OCI-LY7 (cell line): ENCODE measurements around the gene CACNA2D4. TPM values are rescaled to one million over a fixed set of nuclear protein-coding genes. Genes with fewer than 3 reads are reported as not detected.

Experiments
- BruUV-seq: library from RNA; stranded (reverse); fragments of 400-500 nt; replicated peaks from 2 replicates; lab custom pipeline; 2021; lab: Mats Ljungman, UMichigan
- CTCF ChIA-PET: fragments of 300-600 bp; sonication (Branson Sonifier 250); formaldehyde crosslinking; loops from one replicate; lab custom pipeline; 2022; ENCODE audit warnings: antibody characterized with exemption; ENCODE audit not compliant: unreplicated experiment; lab: Charles Lee
- POLR2A ChIA-PET: fragments of 300-600 bp; sonication (Branson Sonifier 250); formaldehyde crosslinking; loops from one replicate; lab custom pipeline; 2022; ENCODE audit warnings: antibody characterized with exemption; lab: Charles Lee
- DNase-seq: peaks from one replicate; pipeline ENCODE4 v3.0.0-alpha.2; 2015; ENCODE audit warnings: low spot score
- H2AFZ ChIP-seq: fragments of 200-600 bp; sonication (generic), shearing (Covaris generic); 2 replicates; pipeline ENCODE4 v1.6.1; 2014; ENCODE audit warnings: mild to moderate bottlenecking, antibody characterized with exemption, low read length, moderate library complexity
- H3K27ac ChIP-seq: fragments of 200-600 bp; sonication (generic); 2 replicates; pipeline ENCODE4 v1.5.1; 2014; ENCODE audit warnings: mixed run types, low read depth, mild to moderate bottlenecking, moderate library complexity, low read length, inconsistent platforms; ENCODE audit not compliant: poor library complexity, severe bottlenecking
- H3K36me3 ChIP-seq: fragments of 200-600 bp; sonication (generic); 2 replicates; pipeline ENCODE4 v1.6.1; 2014; ENCODE audit warnings: mild to moderate bottlenecking, antibody characterized with exemption, low read length, moderate library complexity, mixed read lengths; ENCODE audit not compliant: insufficient read depth
- H3K4me1 ChIP-seq: fragments of 200-600 bp; sonication (generic); 2 replicates; pipeline ENCODE4 v1.5.1; 2014; ENCODE audit warnings: mild to moderate bottlenecking, low read length; ENCODE audit not compliant: insufficient read depth, poor library complexity, severe bottlenecking
- H3K4me2 ChIP-seq: fragments of 200-600 bp; sonication (generic); 2 replicates; pipeline ENCODE4 v1.6.1; 2014; ENCODE audit warnings: mild to moderate bottlenecking, low read length
- H3K4me3 ChIP-seq: fragments of 200-600 bp; sonication (generic); 2 replicates; pipeline ENCODE4 v1.5.1; 2014; ENCODE audit warnings: mild to moderate bottlenecking, low read depth, low read length; ENCODE audit not compliant: poor library complexity, severe bottlenecking
- H3K79me2 ChIP-seq: fragments of 200-600 bp; sonication (generic); 2 replicates; pipeline ENCODE4 v1.6.1; 2016; ENCODE audit warnings: low read depth, mild to moderate bottlenecking, low read length, moderate library complexity, mixed read lengths; ENCODE audit not compliant: insufficient read depth
- H3K9me2 ChIP-seq: fragments of 200-600 bp; sonication (generic); 2 replicates; pipeline ENCODE4 v1.6.1; 2016; ENCODE audit warnings: mild to moderate bottlenecking, low read length, mixed read lengths; ENCODE audit not compliant: insufficient read depth
- H3K9me3 ChIP-seq: fragments of 200-600 bp; sonication (generic); 2 replicates; pipeline ENCODE4 v1.6.1; 2014; ENCODE audit warnings: mild to moderate bottlenecking, mixed run types, low read length, mixed read lengths
- H4K20me1 ChIP-seq: fragments of 200-600 bp; sonication (generic); 2 replicates; pipeline ENCODE4 v1.6.1; 2014; ENCODE audit warnings: mild to moderate bottlenecking, antibody characterized with exemption, low read length, moderate library complexity, mixed read lengths; ENCODE audit not compliant: insufficient read depth
- CTCF ChIP-seq: fragments of 200-600 bp; sonication (generic); conservative IDR thresholded peaks from 2 replicates; pipeline ENCODE4 v1.5.1; 2014; ENCODE audit warnings: mild to moderate bottlenecking, antibody characterized with exemption, low read length, moderate library complexity, mixed read lengths
- EZH2phosphoT487 ChIP-seq: fragments of 200-600 bp; sonication (generic); IDR thresholded peaks from 2 replicates; pipeline ENCODE4 v1.6.1; 2018; ENCODE audit warnings: low read depth, borderline replicate concordance, mild to moderate bottlenecking, mixed run types, antibody characterized with exemption, low read length, moderate library complexity, mixed read lengths
- intact Hi-C: fragments of 100-400 bp; cut with micrococcal nuclease; formaldehyde crosslinking; loops from one replicate; pipeline ENCODE4 v1.10.0; 2022; ENCODE audit not compliant: unreplicated experiment
- total RNA-seq, 2 experiments: library from RNA; depleted of rRNA in 1 of 2; stranded (reverse); fragments of >200 nt in 1 of 2; shearing (Covaris generic) in 1 of 2; gene quantifications; 2 replicates each; pipeline ENCODE4 v1.2.3, GENCODE V29; 2014 to 2022

Gene CACNA2D4
- total RNA-seq, 2 experiments from 2014 or later, result 0.13 TPM; not detected in 1

- H3K36me3 ChIP-seq, result no peaks in the 10 kb centered on the region
- no peaks in the 10 kb centered on the region for H3K9me3 ChIP-seq
- TF ChIP-seq CTCF (no peak), EZH2phosphoT487 (no peak)
- H4K20me1 ChIP-seq, result no peaks in the 10 kb centered on the region
- no peak overlapping the region for H3K4me2 ChIP-seq
- no peaks in the 10 kb centered on the region for H3K9me2 ChIP-seq
- CTCF ChIA-PET, result no interaction called here
- DNase-seq, result no peak
- no peak overlapping the region for H2AFZ ChIP-seq
- no peak overlapping the region for H3K27ac ChIP-seq
- no TSS peak for BruUV-seq
- H3K4me1 ChIP-seq, result no peaks in the 10 kb centered on the region
- intact Hi-C loops, result no loop called here
- no peak overlapping the region for H3K4me3 ChIP-seq
- POLR2A ChIA-PET, result no interaction called here
- no peaks in the 10 kb centered on the region for H3K79me2 ChIP-seq
These were observed 90.3 kb downstream of the CACNA2D4 start for GRCh38 chr12:1827826-1828805.

GRCh38 chr12:1826867-1827705 lies 91.4 kb downstream of the CACNA2D4 start:
- Histone ChIP-seq H3K27ac (no peak overlapping the region), H3K4me1 (no peaks in the 10 kb centered on the region), H3K4me3 (no peak overlapping the region), H3K36me3 (no peaks in the 10 kb centered on the region), H3K9me3 (no peaks in the 10 kb centered on the region), H4K20me1 (no peaks in the 10 kb centered on the region), H3K79me2 (no peaks in the 10 kb centered on the region), H2AFZ (no peak overlapping the region), H3K4me2 (no peak overlapping the region), H3K9me2 (no peaks in the 10 kb centered on the region)
- no peak for DNase-seq
- BruUV-seq, result no TSS peak
- POLR2A ChIA-PET, result no interaction called here
- TF ChIP-seq CTCF, result no peak
- intact Hi-C loops, result no loop called here
- CTCF ChIA-PET, result no interaction called here
